K562 (cell line): ENCODE results near the gene MRPL58. TPM values are rescaled to one million over a fixed set of nuclear protein-coding genes. Genes with fewer than 3 reads are reported as not detected.

ENCODE experiments used
- BCLAF1 ChIP-seq, 2 experiments: fragments of 450-650 bp in 1 of 2; IDR thresholded peaks; 2 replicates each; pipeline ENCODE4 v1.6.1; 2011 to 2017; ENCODE audit warnings: low read depth in 2 of 2, antibody characterized with exemption in 1 of 2, borderline replicate concordance in 1 of 2, low read length in 1 of 2, mild to moderate bottlenecking in 1 of 2, mixed read lengths in 1 of 2; ENCODE audit not compliant: control insufficient read depth in 1 of 2
- CBFB ChIP-seq: sonication (generic); formaldehyde crosslinking; IDR thresholded peaks from 2 replicates; pipeline ENCODE4 v1.4.0; 2020; ENCODE audit warnings: mild to moderate bottlenecking, missing genetic modification reagents
- CEBPZ ChIP-seq: fragments of 150-350 bp; IDR thresholded peaks from 2 replicates; pipeline ENCODE4 v1.6.1; 2014; ENCODE audit warnings: low read depth, mild to moderate bottlenecking, low read length, borderline replicate concordance
- ESRRA ChIP-seq: fragments of 450-650 bp; IDR thresholded peaks from 2 replicates; pipeline ENCODE4 v1.6.1; 2014; ENCODE audit warnings: low read depth, mild to moderate bottlenecking, moderate library complexity, borderline replicate concordance
- FOXJ3 ChIP-seq: sonication (generic); formaldehyde crosslinking; IDR thresholded peaks from 2 replicates; pipeline ENCODE4 v1.4.0; 2020; ENCODE audit warnings: mild to moderate bottlenecking, missing genetic modification reagents
- NBN ChIP-seq: fragments of 450-650 bp; IDR thresholded peaks from 2 replicates; pipeline ENCODE4 v1.6.1; 2016; ENCODE audit warnings: low read depth, mild to moderate bottlenecking
- NR1H2 ChIP-seq: sonication (generic); formaldehyde crosslinking; IDR thresholded peaks from 2 replicates; pipeline ENCODE4 v1.4.0; 2020; ENCODE audit warnings: mild to moderate bottlenecking, missing genetic modification reagents
- PRMT5 ChIP-seq: sonication (generic); formaldehyde crosslinking; IDR thresholded peaks from 2 replicates; pipeline ENCODE4 v1.5.0; 2020; ENCODE audit warnings: missing genetic modification reagents
- RBBP5 ChIP-seq: fragments of 200-600 bp; sonication (generic); IDR thresholded peaks from 2 replicates; pipeline ENCODE4 v1.6.1; 2012; ENCODE audit warnings: borderline replicate concordance, mild to moderate bottlenecking, low read length, control low read depth, inconsistent platforms; ENCODE audit not compliant: insufficient read depth, poor library complexity, severe bottlenecking
- SPI1 ChIP-seq: IDR thresholded peaks from 2 replicates; pipeline ENCODE4 v1.6.1; 2011; ENCODE audit warnings: low read depth, low read length, control low read depth, borderline replicate concordance
- UBTF ChIP-seq, 2 experiments: IDR thresholded peaks; 2 replicates each; pipeline ENCODE4 v1.6.1; 2012; ENCODE audit warnings: improper control_type of control experiment in 2 of 2, low read depth in 2 of 2, low read length in 2 of 2, borderline replicate concordance in 1 of 2
- XRCC4 ChIP-seq: IDR thresholded peaks from one replicate; pipeline ENCODE4 v1.6.1; 2011; ENCODE audit not compliant: insufficient read depth, insufficient read length; ENCODE audit errors: extremely low read depth
- ZNF347 ChIP-seq: fragments of 450-650 bp; formaldehyde crosslinking; IDR thresholded peaks from 2 replicates; pipeline ENCODE4 v1.4.0; 2020; ENCODE audit warnings: low read depth, mild to moderate bottlenecking, moderate library complexity
- ZNF512 ChIP-seq: IDR thresholded peaks from 2 replicates; pipeline ENCODE4 v1.6.1; 2016; ENCODE audit warnings: missing genetic modification characterization, missing compliant biosample characterization
- ZNF561 ChIP-seq: fragments of 450-650 bp; formaldehyde crosslinking; conservative IDR thresholded peaks from 2 replicates; pipeline ENCODE4 v1.4.0; 2020; ENCODE audit warnings: mild to moderate bottlenecking, moderate library complexity
- polyA plus RNA-seq, 8 experiments: library from polyadenylated mRNA; depleted of rRNA in 4 of 8; stranded (reverse) in 5 of 8; unstranded in 3 of 8; fragments of >200 nt; fragmentation: Nextera tagmentation in 2 of 8; fragmentation: Illumina TruSeq in 1 of 8; extraction: Ambion mirVana in 2 of 8; extraction: Trizol in 1 of 8; gene quantifications; 2 replicates each; pipeline versions ENCODE4 v1.2.1 to v1.2.3, GENCODE V29; 2011 to 2014; ENCODE audit warnings: inconsistent platforms in 1 of 8, missing spikeins in 1 of 8
- total RNA-seq, 7 experiments: library from RNA; depleted of rRNA in 6 of 7; stranded (reverse); fragments of >200 nt in 6 of 7; fragmentation: Illumina TruSeq in 2 of 7; extraction: Trizol in 2 of 7; gene quantifications; 2 replicates each; pipeline versions ENCODE4 v1.2.1 to v1.2.3, GENCODE V29; 2011 to 2021; ENCODE audit warnings: low replicate concordance in 1 of 7

MRPL58 gene
- total and polyA plus RNA-seq, 9 of the 15 experiments (the other 6 are each of a cell fraction or from before 2014, with no cell fraction given) = 30.8 to 107 (median 72.4) TPM

GRCh38 chr17:75046407-75047289 lies 34.2 kb downstream of the MRPL58 start, which contains the start of the genes ATP5PD and KCTD2 (continued):
- TF ChIP-seq ZNF561 (CRISPR knock-in tag) (no peak), ESRRA (peak; percentile 93), PRMT5 (no peak), RBBP5 (peak; percentile 93), UBTF (IDR thresholded peaks at IDR 0.05; ENCODE audit: borderline replicate concordance in 1 of 2, low read depth in 2 of 2, low read length in 2 of 2) (0 out of 4 replicates have a peak, but pooled peaks of 1 of the 2 experiments have one; percentile 34), SPI1 (peak; percentile 55; the same call in 1 of the 2 replicates), BCLAF1 (IDR thresholded peaks at IDR 0.05; ENCODE audit: borderline replicate concordance in 1 of 2, control insufficient read depth in 1 of 2, low read depth in 2 of 2, low read length in 1 of 2) (no peak), ZNF347 (no peak), ZNF512 (tag) (no peak), FOXJ3 (no peak), NBN (no peak), XRCC4 (no peak), NR1H2 (CRISPR knock-in tag) (no peak), CEBPZ (peak; percentile 94), CBFB (0 out of 2 replicates have a peak, but pooled peaks have one; percentile 41)
